LNCAP (cell line): Measurements from ENCODE around the gene PTS.

Experiments
- TF ChIP-seq, protein P1 (sequence below): fragments of 450-650 bp; IDR thresholded peaks from 2 replicates; pipeline ENCODE4 v1.5.1; 2017; ENCODE audit warnings: mild to moderate bottlenecking

PTS gene

DNA sequence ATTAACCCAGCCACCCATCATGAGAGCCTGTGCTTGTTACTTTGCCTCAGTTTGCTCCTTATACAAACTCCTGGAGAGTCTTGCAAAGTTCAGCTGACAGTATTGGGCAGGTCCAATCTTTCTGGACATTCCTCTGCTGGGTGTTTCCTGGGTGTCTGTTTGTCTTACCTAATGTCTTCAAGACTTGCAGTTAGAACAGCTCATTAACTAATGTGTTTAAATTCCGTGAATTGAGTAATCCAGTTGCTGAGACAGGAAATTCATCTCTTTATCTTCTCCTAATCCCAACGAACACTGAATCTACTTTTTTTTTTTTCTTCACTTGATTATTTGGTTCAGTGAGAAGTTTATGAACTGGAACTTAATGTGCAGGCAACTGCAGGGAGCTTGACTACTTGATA lies 30.3 kb upstream of the PTS start:
- TF ChIP-seq, protein P1, sequence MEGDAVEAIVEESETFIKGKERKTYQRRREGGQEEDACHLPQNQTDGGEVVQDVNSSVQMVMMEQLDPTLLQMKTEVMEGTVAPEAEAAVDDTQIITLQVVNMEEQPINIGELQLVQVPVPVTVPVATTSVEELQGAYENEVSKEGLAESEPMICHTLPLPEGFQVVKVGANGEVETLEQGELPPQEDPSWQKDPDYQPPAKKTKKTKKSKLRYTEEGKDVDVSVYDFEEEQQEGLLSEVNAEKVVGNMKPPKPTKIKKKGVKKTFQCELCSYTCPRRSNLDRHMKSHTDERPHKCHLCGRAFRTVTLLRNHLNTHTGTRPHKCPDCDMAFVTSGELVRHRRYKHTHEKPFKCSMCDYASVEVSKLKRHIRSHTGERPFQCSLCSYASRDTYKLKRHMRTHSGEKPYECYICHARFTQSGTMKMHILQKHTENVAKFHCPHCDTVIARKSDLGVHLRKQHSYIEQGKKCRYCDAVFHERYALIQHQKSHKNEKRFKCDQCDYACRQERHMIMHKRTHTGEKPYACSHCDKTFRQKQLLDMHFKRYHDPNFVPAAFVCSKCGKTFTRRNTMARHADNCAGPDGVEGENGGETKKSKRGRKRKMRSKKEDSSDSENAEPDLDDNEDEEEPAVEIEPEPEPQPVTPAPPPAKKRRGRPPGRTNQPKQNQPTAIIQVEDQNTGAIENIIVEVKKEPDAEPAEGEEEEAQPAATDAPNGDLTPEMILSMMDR = no peak

DNA sequence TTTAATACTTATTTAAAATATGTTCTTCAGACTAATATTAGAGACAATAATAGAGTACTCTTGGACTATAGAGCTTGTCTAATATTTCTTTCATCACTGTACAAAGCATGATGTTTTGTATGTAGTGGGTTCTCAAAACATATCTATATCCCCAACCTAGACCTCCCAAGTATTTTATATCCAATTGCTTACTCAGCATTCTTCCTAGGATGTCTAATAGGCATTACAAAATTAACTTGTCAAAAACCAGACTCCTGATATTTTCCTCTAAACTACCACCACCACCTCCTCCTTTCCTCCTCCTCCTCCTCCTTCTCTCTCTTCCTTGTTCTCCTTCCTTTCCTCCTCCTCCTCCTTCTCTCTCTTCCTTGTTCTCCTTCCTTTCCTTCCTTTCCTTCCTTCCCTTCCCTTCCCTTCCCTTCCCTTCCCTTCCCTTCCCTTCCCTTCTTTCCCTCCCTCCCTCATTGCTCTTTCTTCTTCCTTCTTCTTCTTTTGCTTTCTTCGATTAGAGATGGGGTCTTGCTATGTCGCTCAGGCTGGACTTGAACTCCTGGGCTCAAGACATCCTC lies 29.6 kb upstream of the PTS start:
- TF ChIP-seq, protein P1 = no peak

DNA sequence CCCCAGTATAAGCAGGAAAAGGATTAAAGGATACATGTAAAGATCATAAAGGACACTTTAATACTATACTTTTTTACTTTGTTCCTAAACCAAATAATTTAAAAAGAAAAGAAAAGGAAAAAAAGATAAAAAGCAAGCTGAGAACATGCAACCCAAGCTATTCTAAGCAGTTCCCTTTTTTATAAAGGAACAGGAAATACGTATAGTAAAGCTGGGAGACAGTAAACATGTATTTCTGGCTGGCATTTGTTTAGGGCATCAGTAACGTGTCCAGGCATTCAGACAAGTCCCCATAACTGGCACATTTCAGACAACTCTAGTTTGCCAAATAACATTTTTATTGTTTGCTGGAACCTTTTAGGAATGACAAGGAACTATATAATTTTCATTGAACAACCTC lies 26.0 kb upstream of the PTS start:
- TF ChIP-seq, protein P1 = no peak

DNA sequence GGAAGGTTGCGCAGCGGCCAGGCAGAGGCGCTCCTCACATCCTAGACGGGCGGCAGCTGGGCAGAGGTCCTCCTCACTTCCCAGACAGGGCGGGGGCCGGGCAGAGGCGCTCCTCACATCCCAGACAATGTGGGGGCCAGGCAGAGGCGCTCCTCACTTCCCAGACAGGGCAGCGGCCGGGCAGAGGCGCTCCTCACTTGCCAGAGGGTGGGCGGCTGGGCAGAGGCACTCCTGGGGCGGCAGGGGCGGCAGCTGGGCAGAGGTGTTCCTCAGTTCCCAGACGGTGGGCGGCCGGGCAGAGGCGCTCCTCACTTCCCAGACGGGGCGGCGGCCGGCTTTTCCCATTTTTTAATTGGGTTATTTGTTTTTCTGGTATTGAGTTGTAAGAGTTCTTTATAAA lies 20.2 kb upstream of the PTS start:
- TF ChIP-seq, protein P1 = no peak

DNA sequence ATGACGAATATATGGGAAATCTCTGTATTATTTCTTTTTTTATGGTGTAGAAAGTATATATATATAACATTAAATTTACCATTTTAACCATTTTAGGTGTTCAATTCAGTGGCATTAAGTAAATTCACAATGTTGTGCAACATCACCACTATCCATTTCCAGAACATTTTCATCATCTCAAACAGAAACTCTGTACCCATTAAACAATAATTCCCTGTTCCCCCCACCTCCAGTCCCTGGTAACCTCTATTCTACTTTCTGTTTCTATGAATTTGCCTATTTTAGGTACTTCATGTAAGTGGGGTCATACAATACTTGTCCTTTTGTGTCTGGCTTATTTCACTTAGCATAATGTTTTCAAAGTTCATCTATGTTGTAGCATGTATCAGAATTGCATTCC lies 15.3 kb upstream of the PTS start:
- TF ChIP-seq, protein P1 = no peak

DNA sequence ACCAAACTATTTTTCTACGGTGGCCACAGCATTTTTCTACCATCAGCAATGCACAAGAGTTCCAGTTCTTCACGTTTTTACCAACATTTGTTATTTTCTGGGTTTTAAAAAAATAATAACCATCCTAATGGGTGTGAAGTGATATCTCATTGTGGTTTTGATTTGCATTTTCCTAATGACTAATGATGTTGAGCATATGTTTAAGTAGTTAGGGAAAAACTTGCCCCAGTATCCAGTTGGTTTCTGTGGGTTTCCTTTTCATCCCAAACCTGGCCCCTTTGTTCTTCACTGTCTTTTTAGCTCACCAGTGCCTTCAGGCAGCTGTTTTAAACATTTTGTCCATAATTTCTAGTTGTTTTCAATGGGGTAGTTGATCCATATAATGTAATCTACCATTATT lies 14.7 kb upstream of the PTS start:
- TF ChIP-seq, protein P1 = no peak

DNA sequence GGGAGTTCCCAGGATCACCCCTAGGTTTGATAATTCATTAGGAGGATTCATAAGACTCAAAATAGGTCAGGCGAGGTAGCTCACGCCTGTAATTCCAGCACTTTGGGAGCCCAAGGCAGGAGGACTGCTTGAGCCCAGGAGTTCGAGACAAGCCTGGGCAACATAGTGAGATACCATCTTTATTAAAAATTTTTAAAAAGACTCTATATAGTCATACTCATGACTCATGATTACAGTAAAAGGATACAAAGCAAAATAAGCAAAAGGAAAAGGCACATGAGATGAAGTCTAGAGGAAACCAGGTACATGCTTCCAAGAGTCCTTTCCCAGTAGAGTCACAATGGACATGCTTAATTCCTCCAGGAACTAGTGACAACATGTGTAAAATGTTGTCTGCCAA lies 13.9 kb upstream of the PTS start:
- TF ChIP-seq, protein P1 = no peak

DNA sequence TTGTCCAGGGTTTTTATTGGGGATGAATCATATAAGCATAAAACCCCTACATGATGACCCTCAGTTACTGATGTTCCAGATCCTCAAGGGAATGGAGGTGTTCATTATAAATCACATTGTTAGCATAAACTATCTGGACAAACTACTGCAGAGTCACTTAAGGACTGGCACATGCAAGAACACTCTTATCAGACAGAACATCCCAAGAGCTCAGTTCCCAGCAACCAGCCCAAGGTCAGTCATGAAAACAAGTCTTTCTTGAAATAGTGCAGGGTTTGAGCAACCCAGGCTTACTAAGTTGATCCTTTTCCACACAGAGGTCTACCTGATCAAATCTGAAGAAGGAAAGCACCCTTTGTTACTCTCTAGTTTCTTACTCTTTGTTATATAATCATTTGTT lies 13.5 kb upstream of the PTS start:
- TF ChIP-seq, protein P1 = no peak
